Upper lobe of left lung (tissue), 6 donors: Measurements from ENCODE around the gene CISH. TPM values are rescaled to one million over a fixed set of nuclear protein-coding genes. Genes with fewer than 3 reads are reported as not detected.

Experiments
- ATAC-seq, 2 donors: fragments of 200-7000 bp; cut with Tn5 transposase; one replicate each; pipeline ENCODE4 v1.9.1; 2022; ENCODE audit warnings: mild to moderate bottlenecking in 2 of 2, moderate library complexity in 2 of 2; ENCODE audit not compliant: low FRiP score in 2 of 2
- DNase-seq, 2 donors: peaks; one replicate each; pipeline ENCODE4 v3.0.0-alpha.2; 2019 to 2020
- H3K27ac ChIP-seq, 4 donors: fragments of 200-600 bp; sonication (generic); one replicate each; pipeline ENCODE4 v1.5.1; 2016 to 2019
- H3K27me3 ChIP-seq, 4 donors: fragments of 200-600 bp; sonication (generic); one replicate each; pipeline ENCODE4 v1.5.1; 2017 to 2019
- H3K36me3 ChIP-seq, 4 donors: fragments of 200-600 bp; sonication (generic); one replicate each; pipeline ENCODE4 v1.5.1; 2016 to 2019
- H3K4me1 ChIP-seq, 4 donors: fragments of 200-600 bp; sonication (generic); one replicate each; pipeline ENCODE4 v1.5.1; 2018 to 2019
- H3K4me3 ChIP-seq, 4 donors: fragments of 200-600 bp; sonication (generic); one replicate each; pipeline ENCODE4 v1.5.1; 2017 to 2019; ENCODE audit warnings: mild to moderate bottlenecking in 2 of 4, moderate library complexity in 1 of 4
- H3K9me3 ChIP-seq, 4 donors: fragments of 200-600 bp; sonication (generic); one replicate each; pipeline ENCODE4 v1.5.1; 2018 to 2019
- CTCF ChIP-seq, 6 experiments: fragments of 450-650 bp in 4 of 6; fragments of 200-600 bp in 2 of 6; sonication (generic) in 2 of 6; IDR thresholded peaks; one replicate each; pipeline ENCODE4 v1.5.1; 2016 to 2019; ENCODE audit warnings: antibody characterized with exemption in 6 of 6
- EP300 ChIP-seq, 4 donors: sonication (generic); formaldehyde crosslinking; IDR thresholded peaks; one replicate each; pipeline ENCODE4 v1.5.1; 2017; ENCODE audit warnings: antibody characterized with exemption in 4 of 4, control low read depth in 2 of 4
- POLR2A ChIP-seq, 4 donors: fragments of 450-650 bp; IDR thresholded peaks; one replicate each; pipeline ENCODE4 v1.5.1; 2016 to 2017; ENCODE audit warnings: antibody characterized with exemption in 4 of 4, mild to moderate bottlenecking in 2 of 4
- POLR2AphosphoS5 ChIP-seq, 2 donors: sonication (generic); formaldehyde crosslinking; IDR thresholded peaks; one replicate each; pipeline ENCODE4 v1.5.1; 2017; ENCODE audit warnings: antibody characterized with exemption in 2 of 2
- WGBS, 2 donors: methylation state at CpG; one replicate each; pipeline ENCODE4 v1.1.5; 2017 to 2018; 5-methylcytosine and 5-hydroxymethylcytosine counted together
- total RNA-seq, 6 donors: library from RNA; depleted of rRNA in 4 of 6; stranded (reverse); fragments of >200 nt in 4 of 6; gene quantifications; one replicate each; pipeline versions ENCODE4 v1.1.0 to v1.2.1, GENCODE V29; 2016 to 2021
- donor health status: DM: no; HTN: no; CAD: no; lungs with moderate emphysema.
- donor health status: DM: no; HTN: yes; CAD: no; lungs with severe emphysema.

Gene CISH
- total RNA-seq, 6 donors from 2014 or later, result 35.8 to 66.9 (median 43.1) TPM

GRCh38 chr3:50642382-50642781 lies 30.8 kb upstream of the CISH start:
- no peaks in the 10 kb centered on the region for H3K27me3 ChIP-seq
- H3K4me1 ChIP-seq, result no peaks in the 10 kb centered on the region
- no peak overlapping the region for H3K4me3 ChIP-seq
- no peaks in the 10 kb centered on the region for H3K9me3 ChIP-seq
- ATAC-seq, result no peak
- DNase-seq, result no peak
- peaks cover 9 to 77% (median 68%) of the 10 kb centered on the region in 4 donors for H3K36me3 ChIP-seq
- H3K27ac ChIP-seq, result no peak overlapping the region
- WGBS, 2 donors, result 95 to 100% methylated on average over 1 of the region's 1 CpG
- TF ChIP-seq POLR2AphosphoS5 (IDR thresholded peaks at IDR 0.05), result no peak
- TF ChIP-seq CTCF (IDR thresholded peaks at IDR 0.05), result no peak
- no peak for TF ChIP-seq POLR2A (IDR thresholded peaks at IDR 0.05)
- no peak for TF ChIP-seq EP300 (IDR thresholded peaks at IDR 0.05)

- no peak for DNase-seq
Observed at GRCh38 chr3:50639055-50639494, 27.5 kb upstream of the CISH start.

GRCh38 chr3:50637945-50638344 lies 26.4 kb upstream of the CISH start:
- H3K4me1 ChIP-seq, result peaks cover 0 to 24% (median 9%) of the 10 kb centered on the region in 4 donors
- H3K9me3 ChIP-seq, result no peaks in the 10 kb centered on the region
- H3K27ac ChIP-seq, result no peak overlapping the region
- peaks cover 5 to 33% (median 31%) of the 10 kb centered on the region in 4 donors for H3K36me3 ChIP-seq
- 68 to 81% methylated on average over 3 of the region's 3 CpGs for WGBS, 2 donors
- TF ChIP-seq EP300 (IDR thresholded peaks at IDR 0.05), result no peak
- no peak for TF ChIP-seq POLR2AphosphoS5 (IDR thresholded peaks at IDR 0.05)
- TF ChIP-seq POLR2A (IDR thresholded peaks at IDR 0.05), result no peak
- no peak for TF ChIP-seq CTCF (IDR thresholded peaks at IDR 0.05)
- no peak for ATAC-seq
- no peaks in the 10 kb centered on the region for H3K27me3 ChIP-seq
- no peak overlapping the region for H3K4me3 ChIP-seq
- no peak for DNase-seq

More at GRCh38 chr3:50639055-50639494, 27.5 kb upstream of the CISH start:
- no peak for ATAC-seq
- TF ChIP-seq CTCF (IDR thresholded peaks at IDR 0.05), result no peak
- TF ChIP-seq POLR2A (IDR thresholded peaks at IDR 0.05), result no peak
- TF ChIP-seq POLR2AphosphoS5 (IDR thresholded peaks at IDR 0.05), result no peak
- Histone ChIP-seq H3K27me3 (no peaks in the 10 kb centered on the region), H3K36me3 (peaks cover 5 to 44% (median 41%) of the 10 kb centered on the region in 4 donors), H3K9me3 (no peaks in the 10 kb centered on the region), H3K4me1 (peaks cover 0 to 14% (median 4%) of the 10 kb centered on the region in 4 donors), H3K27ac (no peak overlapping the region), H3K4me3 (no peak overlapping the region)
- WGBS, 2 donors, result 90% methylated on average over 5 to 6 of the region's 6 CpGs

GRCh38 chr3:50637011-50637410 lies 25.4 kb upstream of the CISH start:
- TF ChIP-seq CTCF (IDR thresholded peaks at IDR 0.05), result no peak
- no peak for TF ChIP-seq POLR2AphosphoS5 (IDR thresholded peaks at IDR 0.05)
- TF ChIP-seq EP300 (IDR thresholded peaks at IDR 0.05), result no peak
- TF ChIP-seq POLR2A (IDR thresholded peaks at IDR 0.05), result no peak

GRCh38 chr3:50635066-50635465 lies 23.5 kb upstream of the CISH start:
- ATAC-seq (no peak), DNase-seq (no peak)
- H3K27ac ChIP-seq, result no peak overlapping the region
- TF ChIP-seq POLR2AphosphoS5 (IDR thresholded peaks at IDR 0.05) (no peak), POLR2A (IDR thresholded peaks at IDR 0.05) (no peak), CTCF (IDR thresholded peaks at IDR 0.05) (no peak), EP300 (IDR thresholded peaks at IDR 0.05) (no peak)
- no peaks in the 10 kb centered on the region for H3K27me3 ChIP-seq
- no peaks in the 10 kb centered on the region for H3K9me3 ChIP-seq
- H3K4me1 ChIP-seq, result peaks cover 0 to 44% (median 18%) of the 10 kb centered on the region in 4 donors
- H3K36me3 ChIP-seq, result peaks cover 0 to 6% (median 4%) of the 10 kb centered on the region in 4 donors
- H3K4me3 ChIP-seq, result no peak overlapping the region

More at GRCh38 chr3:50637011-50637410, 25.4 kb upstream of the CISH start:
- DNase-seq (no peak), ATAC-seq (no peak)
- Histone ChIP-seq H3K4me1 (peaks cover 0 to 33% (median 14%) of the 10 kb centered on the region in 4 donors), H3K9me3 (no peaks in the 10 kb centered on the region), H3K27me3 (no peaks in the 10 kb centered on the region), H3K36me3 (peaks cover 5 to 24% (median 22%) of the 10 kb centered on the region in 4 donors), H3K27ac (no peak overlapping the region), H3K4me3 (no peak overlapping the region)
- 84 to 88% methylated on average over 4 of the region's 4 CpGs for WGBS, 2 donors
